ENCODE measurements around the gene DEFB126. TPM values are rescaled to one million over a fixed set of nuclear protein-coding genes. Genes with fewer than 3 reads are reported as not detected.
"Not testable (repeated sequence)": the region's sequence is repeated elsewhere in the genome, so short reads cannot be mapped to it uniquely, and the experiment has no call there.

The DEFB126 gene, protein sequence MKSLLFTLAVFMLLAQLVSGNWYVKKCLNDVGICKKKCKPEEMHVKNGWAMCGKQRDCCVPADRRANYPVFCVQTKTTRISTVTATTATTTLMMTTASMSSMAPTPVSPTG
- not detected for total RNA-seq

DNA sequence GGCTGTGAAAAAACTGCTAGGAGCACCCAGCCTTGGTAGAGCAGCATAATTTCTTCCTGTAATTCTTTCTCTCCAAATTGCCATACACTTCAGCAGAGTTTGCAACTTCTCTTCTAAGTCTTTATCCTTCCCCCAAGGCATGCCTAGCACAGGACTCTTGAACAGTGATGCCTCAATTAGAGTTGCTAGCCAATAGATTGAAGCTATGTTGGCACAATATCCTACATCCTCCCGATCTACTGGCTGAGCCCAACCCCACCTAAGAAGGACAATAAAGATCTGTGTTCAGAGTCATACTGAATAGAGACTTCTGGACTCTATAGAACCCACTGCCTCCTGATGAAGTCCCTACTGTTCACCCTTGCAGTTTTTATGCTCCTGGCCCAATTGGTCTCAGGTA, at the start of gene DEFB126:
Gene DEFB126, plus strand, starts transcription at position 301 of the 400 bp plus-strand sequence. Its CDS starts 39 bp downstream, at position 340.
- H3K36me3 Mint-ChIP-seq (ENCODE audit: low read depth), result no peaks in the 10 kb centered on the region
- peaks cover 27% of the 10 kb centered on the region for H3K27me3 Mint-ChIP-seq
- no peak for DNase-seq
- TF ChIP-seq, protein P1, sequence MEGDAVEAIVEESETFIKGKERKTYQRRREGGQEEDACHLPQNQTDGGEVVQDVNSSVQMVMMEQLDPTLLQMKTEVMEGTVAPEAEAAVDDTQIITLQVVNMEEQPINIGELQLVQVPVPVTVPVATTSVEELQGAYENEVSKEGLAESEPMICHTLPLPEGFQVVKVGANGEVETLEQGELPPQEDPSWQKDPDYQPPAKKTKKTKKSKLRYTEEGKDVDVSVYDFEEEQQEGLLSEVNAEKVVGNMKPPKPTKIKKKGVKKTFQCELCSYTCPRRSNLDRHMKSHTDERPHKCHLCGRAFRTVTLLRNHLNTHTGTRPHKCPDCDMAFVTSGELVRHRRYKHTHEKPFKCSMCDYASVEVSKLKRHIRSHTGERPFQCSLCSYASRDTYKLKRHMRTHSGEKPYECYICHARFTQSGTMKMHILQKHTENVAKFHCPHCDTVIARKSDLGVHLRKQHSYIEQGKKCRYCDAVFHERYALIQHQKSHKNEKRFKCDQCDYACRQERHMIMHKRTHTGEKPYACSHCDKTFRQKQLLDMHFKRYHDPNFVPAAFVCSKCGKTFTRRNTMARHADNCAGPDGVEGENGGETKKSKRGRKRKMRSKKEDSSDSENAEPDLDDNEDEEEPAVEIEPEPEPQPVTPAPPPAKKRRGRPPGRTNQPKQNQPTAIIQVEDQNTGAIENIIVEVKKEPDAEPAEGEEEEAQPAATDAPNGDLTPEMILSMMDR (IDR thresholded peaks at IDR 0.05), result no peak
- ChIA-PET POLR2A (no interaction called here), CTCF (no interaction called here)
- intact Hi-C loops (cut with micrococcal nuclease), result no loop called here
- ATAC-seq, result no peak
- peaks cover 10% of the 10 kb centered on the region for H3K9me3 Mint-ChIP-seq
- no peak within 1 kb of the TSS for H3K27ac Mint-ChIP-seq
- H3K4me1 Mint-ChIP-seq (ENCODE audit: low read depth), result no peaks in the 10 kb centered on the region
- H3K4me3 Mint-ChIP-seq, result no peak within 1 kb of the TSS

DNA sequence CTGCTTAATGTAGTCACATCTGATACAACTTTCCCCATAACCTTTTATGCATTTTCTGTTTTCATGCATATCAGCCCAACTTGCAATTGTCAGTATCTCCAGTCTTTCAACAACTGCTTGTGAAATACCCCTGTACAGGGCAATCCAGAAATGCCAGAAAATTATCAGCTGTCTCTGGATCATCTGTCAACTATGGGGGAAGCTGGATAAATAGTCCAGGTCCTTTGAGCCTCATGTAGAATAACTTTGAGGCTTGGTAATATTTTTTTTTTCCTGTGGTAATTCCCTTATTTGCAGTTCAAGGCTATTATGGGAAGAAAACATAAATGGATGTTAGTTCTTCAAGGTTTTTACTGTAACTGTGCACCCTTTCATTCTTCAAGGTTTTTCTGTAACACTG, 48.7 kb upstream of the DEFB126 start:
- no peak for DNase-seq
- CTCF ChIA-PET, result no interaction called here
- no peak overlapping the region for H3K27ac Mint-ChIP-seq

DNA sequence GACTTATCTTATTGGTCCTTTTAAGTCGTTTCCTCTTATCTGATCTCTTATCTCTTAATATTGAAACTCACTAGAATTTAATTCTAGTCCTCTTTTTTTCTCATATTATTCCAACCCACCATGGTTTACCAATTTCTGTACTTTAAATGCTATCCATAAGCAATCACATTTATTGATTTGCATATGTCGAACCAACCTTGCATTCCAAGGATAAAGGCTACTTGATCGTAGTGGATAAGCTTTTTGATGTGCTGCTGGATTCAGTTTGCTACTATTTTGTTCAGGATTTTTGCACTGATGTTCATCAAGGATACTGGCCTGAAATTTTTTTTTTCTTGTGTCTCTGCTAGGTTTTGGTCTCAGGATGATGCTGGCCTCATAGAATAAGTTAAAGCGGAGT, 47.2 kb upstream of the DEFB126 start:
- H3K9me3 Mint-ChIP-seq, result peaks cover 15% of the 10 kb centered on the region
- CTCF ChIA-PET, result interaction anchor here (2.0 kb wide), 1 partner anchor 8 kb away, joined by 5 read pairs; the partner anchor contains the start of gene DEFB125
- TF ChIP-seq, protein P1 (IDR thresholded peaks at IDR 0.05), result no peak
- POLR2A ChIA-PET, result no interaction called here
- intact Hi-C loops (cut with micrococcal nuclease), result no loop called here
- peaks cover 46% of the 10 kb centered on the region for H3K27me3 Mint-ChIP-seq
- H3K4me3 Mint-ChIP-seq, result no peak overlapping the region
- DNase-seq (no peak), ATAC-seq (no peak)
- H3K4me1 Mint-ChIP-seq (ENCODE audit: low read depth), result no peaks in the 10 kb centered on the region
- no peak overlapping the region for H3K27ac Mint-ChIP-seq
- no peaks in the 10 kb centered on the region for H3K36me3 Mint-ChIP-seq (ENCODE audit: low read depth)

More for the DNA sequence above, 48.7 kb upstream of the DEFB126 start:
- Mint-ChIP-seq H3K27me3 (peaks cover 42% of the 10 kb centered on the region), H3K36me3 (ENCODE audit: low read depth) (no peaks in the 10 kb centered on the region), H3K4me3 (no peak overlapping the region), H3K9me3 (peaks cover 15% of the 10 kb centered on the region), H3K4me1 (ENCODE audit: low read depth) (no peaks in the 10 kb centered on the region)
- intact Hi-C loops (cut with micrococcal nuclease), result no loop called here
- POLR2A ChIA-PET, result no interaction called here
- no peak for ATAC-seq
- TF ChIP-seq, protein P1 (IDR thresholded peaks at IDR 0.05), result no peak

DNA sequence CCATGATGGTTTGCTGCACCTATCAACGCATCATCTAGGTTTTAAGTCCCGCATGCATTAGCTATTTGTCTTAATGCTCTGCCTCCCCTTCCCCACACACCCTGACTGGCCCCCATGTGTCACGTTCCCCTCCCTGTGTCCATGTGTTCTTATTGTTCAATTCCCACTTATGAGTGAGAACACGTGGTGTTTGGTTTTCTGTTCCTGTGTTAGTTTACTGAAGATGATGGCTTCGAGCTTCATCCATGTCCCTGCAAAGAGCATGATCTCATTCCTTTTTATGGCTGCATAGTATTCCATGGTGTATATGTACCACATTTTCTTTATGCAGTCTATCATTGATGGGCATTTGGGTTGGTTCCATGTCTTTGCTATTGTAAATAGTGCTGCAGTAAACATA, 44.7 kb upstream of the DEFB126 start:
- H3K27ac Mint-ChIP-seq; H3K36me3 Mint-ChIP-seq (ENCODE audit: low read depth); CTCF ChIA-PET; H3K4me3 Mint-ChIP-seq; DNase-seq; intact Hi-C loops (cut with micrococcal nuclease); ATAC-seq; H3K4me1 Mint-ChIP-seq (ENCODE audit: low read depth): not testable (repeated sequence)
- peaks cover 38% of the 10 kb centered on the region for H3K27me3 Mint-ChIP-seq
- peaks cover 15% of the 10 kb centered on the region for H3K9me3 Mint-ChIP-seq
- POLR2A ChIA-PET, result interaction anchor here (1.1 kb wide), 1 partner anchor 99 kb away, joined by 3 read pairs; no protein-coding TSS in a partner anchor

DNA sequence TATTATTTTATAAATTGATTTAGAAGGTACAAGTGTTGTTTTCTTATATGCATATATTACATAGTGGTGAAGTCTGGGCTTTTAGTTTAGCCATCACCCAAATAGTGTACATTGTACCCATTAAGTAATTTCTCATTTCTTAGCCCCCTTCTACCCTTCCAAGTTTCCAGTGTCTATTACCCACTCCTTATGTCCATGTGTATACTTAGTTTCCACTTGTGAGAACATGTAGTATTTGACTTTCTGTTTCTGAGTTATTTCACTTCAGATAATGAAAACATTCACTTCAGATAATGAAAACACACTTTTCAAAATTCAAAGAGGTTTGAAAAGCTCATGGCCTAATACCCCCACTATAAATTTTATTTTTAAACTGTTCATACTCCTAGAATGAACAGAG, 40.4 kb upstream of the DEFB126 start:
- ChIA-PET CTCF (no interaction called here), POLR2A (no interaction called here)
- DNase-seq (no peak), ATAC-seq (no peak)
- H3K9me3 Mint-ChIP-seq, result no peaks in the 10 kb centered on the region
- TF ChIP-seq, protein P1 (IDR thresholded peaks at IDR 0.05), result no peak
- H3K27ac Mint-ChIP-seq, result no peak overlapping the region
- H3K27me3 Mint-ChIP-seq, result peaks cover 35% of the 10 kb centered on the region
- intact Hi-C loops (cut with micrococcal nuclease), result no loop called here
- H3K36me3 Mint-ChIP-seq (ENCODE audit: low read depth), result no peaks in the 10 kb centered on the region
- H3K4me3 Mint-ChIP-seq, result no peak overlapping the region
- no peaks in the 10 kb centered on the region for H3K4me1 Mint-ChIP-seq (ENCODE audit: low read depth)
